Cardiac ventricle fibroblast (primary cell): ENCODE measurements around the gene PARP14. TPM values are rescaled to one million over a fixed set of nuclear protein-coding genes. Genes with fewer than 3 reads are reported as not detected.

ENCODE experiments used
- total RNA-seq: library from RNA; depleted of rRNA; stranded (reverse); fragments of >200 nt; gene quantifications from 2 replicates; pipeline ENCODE4 v1.2.3, GENCODE V29; 2015

The PARP14 gene
- total RNA-seq = 20.4 and 27.8 TPM in 2 replicates

GRCh38 chr3:122680475-122681283 lies at the start of gene PARP14:
Gene PARP14, plus strand, starts transcription at chr3:122680839. Its CDS starts 45 bp downstream, at chr3:122680884.

Other genes starting within 250 kb of the PARP14 start
- 22.3 and 29.3 TPM in 2 replicates for gene KPNA1, start 165.9 kb upstream of the PARP14 start, total RNA-seq
- gene PARP9, start 116.5 kb upstream of the PARP14 start, total RNA-seq = 13.0 and 13.3 TPM in 2 replicates
- 21.7 and 24.7 TPM in 2 replicates for gene DTX3L, start 116.5 kb upstream of the PARP14 start, total RNA-seq
- gene PARP15, start 103.2 kb upstream of the PARP14 start, total RNA-seq = 0.44 TPM in 1 of 2 replicates, not detected in the other
- gene HSPBAP1, start 113.0 kb downstream of the PARP14 start, total RNA-seq = 2.7 and 4.9 TPM in 2 replicates
- 12.5 and 17.4 TPM in 2 replicates for gene SLC49A4, start 114.2 kb downstream of the PARP14 start, total RNA-seq